ENCODE data around the gene SOHLH1.

- TF ChIP-seq CTCF (IDR thresholded peaks at IDR 0.05; ENCODE audit: insufficient read depth, low read length) (no peak), REST (IDR thresholded peaks at IDR 0.05; ENCODE audit: insufficient replicate concordance, low read depth) (no peak), POLR2AphosphoS5 (IDR thresholded peaks at IDR 0.05; ENCODE audit: low read depth) (no peak)
Measured at GRCh38 chr9:135706288-135706687, 7.0 kb upstream of the SOHLH1 start.
